NCI-H446 treated with DMSO at 0.1 percent for 48 hours (cell line): ENCODE data around the gene TRAPPC2L.

Source experiments
- DNase-seq: peaks from one replicate; lab custom pipeline; 2025; lab: John Stamatoyannopoulos, UW

TRAPPC2L gene

DNA sequence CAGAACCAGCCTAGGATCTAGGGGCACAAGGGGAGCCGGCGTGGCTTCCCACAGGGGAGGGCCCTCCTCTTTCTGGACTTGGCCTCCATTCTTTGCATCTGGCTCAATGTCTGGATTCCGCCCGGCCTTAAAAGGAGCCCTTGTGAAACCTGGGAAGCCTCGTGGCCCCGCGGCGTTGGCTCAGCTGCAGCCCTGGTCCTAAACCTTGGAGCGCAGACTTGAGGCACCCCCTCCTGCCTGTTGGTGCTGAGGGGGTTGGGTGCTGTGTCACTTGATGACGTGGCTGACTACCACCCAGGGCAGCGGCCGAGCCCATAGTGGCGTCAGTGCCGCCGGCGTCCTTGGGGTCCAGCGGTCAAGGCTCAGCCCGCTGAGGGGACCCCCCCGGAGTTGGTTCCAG, 4.4 kb downstream of the TRAPPC2L start:
- DNase-seq = no peak

DNA sequence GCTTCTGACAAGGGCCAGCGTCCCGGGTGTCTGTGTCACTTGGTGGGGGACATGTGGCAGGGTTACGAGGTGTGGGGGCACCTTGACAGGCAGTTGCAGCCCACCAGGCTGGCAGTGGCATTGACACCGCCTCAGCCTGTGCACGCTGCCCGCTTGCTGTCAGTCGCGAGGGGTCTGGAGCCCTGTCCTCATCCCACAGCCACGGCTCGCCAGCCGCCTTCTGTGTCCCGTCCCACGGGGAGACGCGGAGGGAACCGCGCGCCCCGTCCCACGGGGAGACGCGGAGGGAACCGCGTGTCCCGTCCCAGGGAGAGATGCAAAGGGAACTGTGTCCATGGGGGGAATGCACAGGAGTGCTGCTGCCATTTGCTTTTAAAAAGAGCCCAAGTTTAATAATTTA, 6.0 kb downstream of the TRAPPC2L start:
- no peak for DNase-seq

DNA sequence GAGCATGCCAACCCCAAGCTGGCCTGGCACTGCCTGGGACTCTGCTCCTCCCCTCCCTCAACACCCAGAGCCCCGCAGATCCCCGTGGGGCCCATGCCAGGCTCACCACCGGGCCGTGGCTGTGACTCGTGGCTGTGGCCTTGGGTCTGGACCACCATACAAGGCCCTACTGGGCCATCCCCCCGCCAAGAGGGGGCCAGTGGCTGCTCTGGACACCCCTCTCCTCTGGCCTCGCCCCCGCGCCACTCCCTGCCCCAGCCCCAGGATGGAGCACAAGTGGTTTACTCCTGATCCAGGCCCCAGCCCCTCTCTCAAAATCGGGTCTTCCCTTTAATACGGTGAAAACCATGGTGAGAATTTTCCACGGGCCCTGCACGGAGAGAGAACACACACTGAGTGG, 6.5 kb downstream of the TRAPPC2L start:
- no peak for DNase-seq

DNA sequence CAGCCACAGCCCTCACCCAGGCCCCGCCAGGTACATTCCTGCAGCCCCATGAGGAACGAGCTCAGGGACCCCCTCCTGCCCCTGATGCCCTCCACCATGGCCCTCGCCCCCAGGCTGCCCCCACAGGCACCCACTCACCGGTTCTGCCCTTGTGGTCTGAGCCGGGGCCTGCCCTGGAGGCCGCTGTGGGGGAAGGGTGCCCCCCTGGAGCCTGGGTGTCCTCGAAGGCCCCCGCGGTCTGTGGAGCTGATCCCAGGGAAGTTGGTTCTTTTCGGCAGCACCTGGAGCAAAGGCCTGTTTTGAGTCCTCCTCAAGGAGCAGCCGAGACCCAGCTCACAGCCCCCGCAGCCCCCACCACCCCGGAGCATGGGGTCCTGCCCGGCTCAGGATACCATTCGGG, 7.2 kb downstream of the TRAPPC2L start:
- DNase-seq = no peak

DNA sequence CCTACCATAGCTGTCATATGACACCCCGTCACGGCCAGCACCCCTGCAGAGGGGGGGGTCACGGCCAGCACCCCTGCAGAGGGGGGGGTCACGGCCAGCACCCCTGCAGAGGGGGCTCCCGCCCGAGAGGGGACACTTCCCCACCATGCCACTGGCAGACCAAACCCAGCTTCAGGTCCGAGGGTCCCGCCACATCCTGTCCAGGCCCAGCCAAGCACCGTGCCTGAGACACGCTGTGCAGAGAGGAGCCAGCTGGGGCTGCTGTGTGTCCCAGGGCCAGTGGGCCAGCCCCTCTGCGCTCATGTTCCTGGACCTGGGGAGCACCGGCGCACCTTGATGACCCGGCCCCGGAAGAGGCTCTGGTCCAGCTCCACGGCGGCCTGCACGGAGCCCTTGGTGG, 7.6 kb downstream of the TRAPPC2L start:
- DNase-seq = no peak

DNA sequence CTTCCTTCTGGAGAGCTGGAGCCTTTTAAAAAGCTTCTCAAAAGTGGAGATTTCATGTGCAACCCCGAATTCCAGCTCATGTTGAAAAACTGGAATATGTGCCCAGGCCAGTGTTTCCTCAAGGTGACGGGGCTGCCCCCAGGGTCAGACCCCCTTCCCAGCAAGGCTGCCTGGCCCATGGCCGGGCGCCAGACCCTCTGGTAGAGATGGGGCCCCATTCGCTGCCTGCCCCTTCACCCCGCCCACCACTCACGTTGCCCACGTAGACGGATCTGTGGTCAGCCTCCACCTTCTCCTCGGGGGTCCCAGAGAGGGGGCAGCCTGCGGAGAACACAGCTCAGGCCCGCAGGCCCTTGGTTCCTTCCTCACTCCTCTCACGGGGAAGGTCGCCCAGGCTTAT, 8.4 kb downstream of the TRAPPC2L start:
- DNase-seq = no peak

GRCh38 chr16:88865742-88866141, 8.8 kb downstream of the TRAPPC2L start:
- no peak for DNase-seq

- no peak for DNase-seq
Observed at GRCh38 chr16:88866151-88866920, 9.4 kb downstream of the TRAPPC2L start, which contains the start of gene PABPN1L. PABPN1L (minus strand) TSS chr16:88866660; CDS start chr16:88866606, 54 bp downstream.

GRCh38 chr16:88867581-88868246, 10.8 kb downstream of the TRAPPC2L start:
- DNase-seq = no peak

GRCh38 chr16:88868974-88869672, 12.2 kb downstream of the TRAPPC2L start:
- no peak for DNase-seq

- DNase-seq = no peak
Observed at GRCh38 chr16:88869673-88869980, 12.7 kb downstream of the TRAPPC2L start.

GRCh38 chr16:88870608-88871348, 13.9 kb downstream of the TRAPPC2L start:
- no peak for DNase-seq

DNA sequence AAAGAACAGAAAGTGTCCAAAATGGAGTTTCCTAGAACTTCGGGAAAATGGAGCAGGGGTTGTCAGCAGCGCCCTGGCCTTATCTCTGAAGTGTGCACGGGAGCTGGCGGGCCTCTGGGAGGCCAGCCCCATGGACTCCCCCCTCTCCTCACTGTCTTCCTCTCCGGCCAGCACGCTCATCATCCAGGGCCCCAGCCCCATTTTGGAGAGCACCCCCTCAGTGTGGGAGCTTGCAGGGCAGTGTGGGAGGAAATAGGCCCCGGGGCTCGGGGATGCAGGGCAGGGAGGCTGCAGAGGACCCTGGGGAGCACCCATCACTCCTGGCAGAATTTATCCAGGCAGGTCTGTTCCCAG, 14.4 kb downstream of the TRAPPC2L start:
- no peak for DNase-seq

DNA sequence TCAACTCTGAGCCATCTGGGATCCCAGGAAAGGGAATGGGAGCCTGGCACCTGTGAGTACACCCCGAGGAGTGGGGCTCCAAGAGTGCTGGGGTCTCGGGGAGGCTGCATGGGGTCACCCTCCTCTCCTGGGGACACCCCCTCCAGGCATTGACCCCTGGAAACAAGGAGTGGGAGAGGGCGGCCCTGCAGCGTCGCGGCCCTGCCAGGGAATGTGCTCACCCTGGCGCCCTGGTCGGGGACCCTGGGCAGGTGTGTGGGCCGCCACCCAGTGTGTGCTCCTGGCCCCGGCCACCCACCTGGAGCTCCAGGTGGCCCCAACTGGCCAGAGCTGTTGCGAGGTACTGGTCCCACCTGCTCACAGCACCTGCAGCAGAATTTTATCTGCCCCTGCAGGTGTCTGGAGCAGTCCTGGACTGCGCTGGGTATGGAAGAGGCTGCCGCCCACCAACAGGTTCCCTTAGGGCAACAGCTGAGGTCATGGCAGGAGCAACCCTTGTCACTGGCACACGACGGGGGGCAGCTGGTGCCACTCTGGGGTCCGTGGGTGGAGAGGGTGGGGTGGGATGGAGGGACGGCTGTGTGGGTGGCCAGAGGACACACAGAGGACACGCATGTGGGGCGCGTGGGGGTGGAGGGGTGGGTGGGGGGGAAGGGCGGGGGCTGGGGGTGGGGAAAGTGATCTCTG, 14.9 kb downstream of the TRAPPC2L start:
- DNase-seq = no peak

DNA sequence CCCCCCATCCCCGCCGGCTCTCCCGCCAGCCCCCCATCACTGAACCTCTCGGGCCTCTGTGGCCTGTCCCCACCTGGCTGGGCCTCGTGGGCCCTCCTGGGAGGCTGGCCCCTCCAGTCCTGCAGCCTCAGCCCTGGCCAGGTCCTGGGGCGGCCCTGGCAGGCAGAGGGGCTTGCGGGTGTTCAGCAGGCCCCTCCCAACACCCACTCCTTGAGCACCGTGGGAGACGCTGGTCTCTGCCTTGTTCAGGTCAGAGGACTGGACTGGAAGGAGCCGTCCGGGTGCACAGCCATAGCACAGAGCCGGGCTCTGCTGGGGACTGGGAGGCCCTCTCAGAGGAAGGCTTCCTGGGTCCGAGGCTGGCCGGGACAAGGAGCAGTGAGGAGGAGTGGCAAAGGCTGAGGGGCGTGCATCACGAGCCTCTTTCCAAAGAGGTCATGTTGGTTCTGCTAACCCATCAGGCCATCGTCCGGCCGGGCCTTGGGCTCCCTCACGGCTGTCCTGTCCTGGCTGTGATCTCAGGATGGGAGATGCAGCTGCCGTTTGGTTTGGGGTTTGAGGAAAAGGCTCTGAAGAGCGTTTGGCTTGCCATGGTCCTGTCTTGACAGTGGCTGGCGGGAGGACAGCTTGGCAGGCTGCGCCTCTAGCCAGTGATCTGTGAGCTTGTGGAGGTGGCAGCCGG, 15.9 kb downstream of the TRAPPC2L start:
- no peak for DNase-seq

- no peak for DNase-seq
Observed at GRCh38 chr16:88874938-88875599, 18.1 kb downstream of the TRAPPC2L start.

DNA sequence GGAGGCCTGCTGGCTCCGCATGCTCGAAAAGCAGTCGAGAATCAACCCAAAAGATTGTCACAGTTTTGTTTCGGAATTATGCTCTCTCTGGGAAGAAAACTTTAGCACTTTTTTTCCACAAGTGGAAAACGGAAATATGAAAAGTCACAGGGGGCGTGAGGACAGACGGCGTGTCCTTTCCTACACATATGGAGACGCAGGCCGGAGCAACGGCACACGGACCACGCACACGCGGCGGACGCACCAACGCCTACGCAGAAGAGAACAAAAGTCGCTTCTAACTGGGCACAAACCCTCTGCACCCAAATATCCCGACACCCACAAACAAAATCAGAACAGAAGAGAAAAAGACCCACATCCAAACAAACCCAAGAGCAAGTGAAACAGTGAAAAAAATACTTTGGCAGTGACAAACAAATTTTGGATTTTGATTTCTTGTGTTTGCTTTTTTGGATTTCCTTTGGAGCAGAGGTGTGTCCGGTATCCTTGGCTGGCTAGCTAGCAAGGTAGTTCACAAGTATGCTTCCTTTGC, 18.8 kb downstream of the TRAPPC2L start:
- DNase-seq = no peak

DNA sequence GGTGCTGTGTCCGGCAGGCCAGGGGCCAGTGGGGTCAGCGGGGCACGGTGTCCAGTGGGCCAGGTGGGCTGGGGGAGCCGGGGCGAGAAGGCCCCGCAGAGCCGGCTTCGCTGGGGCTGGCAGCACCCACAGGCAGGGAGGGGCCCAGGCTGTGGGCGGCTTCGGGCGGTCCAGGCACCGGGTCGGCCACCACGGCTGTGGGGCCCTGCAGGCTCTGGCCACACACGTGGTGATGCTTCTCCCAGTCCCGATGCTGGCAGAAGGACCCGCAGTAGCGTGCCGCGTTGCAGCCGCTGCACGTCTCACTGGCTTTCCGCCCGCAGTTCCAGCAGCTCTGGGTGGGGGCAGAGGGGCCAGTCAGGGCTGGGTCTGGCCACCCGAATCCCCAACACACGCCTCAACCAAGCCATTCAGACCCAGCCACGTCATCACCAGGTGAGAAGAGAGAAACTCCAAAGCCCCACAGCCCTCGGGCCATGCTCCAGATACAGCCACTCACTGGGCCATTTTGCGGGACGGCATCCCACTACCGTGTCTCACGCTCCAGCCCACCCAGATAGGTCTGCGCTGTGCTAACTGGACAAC, 20.1 kb downstream of the TRAPPC2L start:
- no peak for DNase-seq

- DNase-seq = no peak
Observed at GRCh38 chr16:88877564-88878289, 20.8 kb downstream of the TRAPPC2L start.
